Astrocyte (in vitro differentiated cells and primary cell): ENCODE results near the gene TNRC6A.

Experiments
- EZH2 ChIP-seq: IDR thresholded peaks from 2 replicates; pipeline ENCODE4 v1.6.1; 2012; ENCODE audit warnings: mild to moderate bottlenecking, low read length, inconsistent platforms; ENCODE audit not compliant: insufficient read depth
- TF ChIP-seq, protein P1 (sequence below): IDR thresholded peaks from 2 replicates; pipeline ENCODE4 v1.5.1; 2011; ENCODE audit warnings: low read depth, mild to moderate bottlenecking, inconsistent platforms, low read length, moderate library complexity; ENCODE audit not compliant: insufficient read depth

DNA sequence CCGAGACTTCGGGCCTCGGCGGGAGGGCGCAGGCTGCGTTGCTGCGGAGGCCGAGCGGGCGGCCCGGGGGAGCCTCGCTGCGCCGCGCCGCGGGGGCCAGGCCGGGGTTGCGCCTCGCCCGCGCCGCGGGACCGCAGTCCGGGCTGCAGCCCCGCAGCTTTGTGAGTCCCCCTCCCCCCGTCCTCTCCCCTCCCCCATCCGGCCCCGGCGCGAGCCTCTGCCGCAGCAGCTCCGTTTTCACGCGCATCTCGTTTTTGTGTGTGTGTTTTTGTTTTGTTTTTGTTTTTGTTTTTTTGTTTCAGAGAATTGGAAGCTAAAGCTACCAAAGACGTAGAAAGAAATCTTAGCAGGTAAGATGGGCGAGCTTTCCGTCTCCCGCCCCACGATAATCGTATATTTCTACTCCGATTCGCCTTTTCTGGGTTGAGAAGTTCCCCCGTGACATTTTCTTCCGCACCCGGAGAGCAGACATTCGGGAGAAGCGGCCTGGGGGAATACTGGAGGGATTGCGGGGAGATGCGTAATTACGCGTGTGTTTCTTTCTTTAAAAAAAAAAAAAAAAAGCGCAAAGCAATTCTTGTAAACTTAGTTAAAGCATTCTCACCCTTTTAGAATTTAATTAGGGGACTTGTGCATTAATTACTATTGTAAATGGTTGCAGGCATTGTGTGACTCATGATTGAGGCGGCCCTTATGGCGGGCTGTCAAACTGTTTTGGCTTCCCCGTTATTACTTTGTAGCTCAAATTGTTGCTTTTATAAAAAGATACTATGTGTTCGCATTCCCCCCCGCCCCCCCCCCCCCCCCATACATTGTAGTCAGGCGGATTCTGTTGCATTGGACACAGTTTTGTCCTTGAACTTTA, 732 bp downstream of the TNRC6A start:
- TF ChIP-seq, protein P1, sequence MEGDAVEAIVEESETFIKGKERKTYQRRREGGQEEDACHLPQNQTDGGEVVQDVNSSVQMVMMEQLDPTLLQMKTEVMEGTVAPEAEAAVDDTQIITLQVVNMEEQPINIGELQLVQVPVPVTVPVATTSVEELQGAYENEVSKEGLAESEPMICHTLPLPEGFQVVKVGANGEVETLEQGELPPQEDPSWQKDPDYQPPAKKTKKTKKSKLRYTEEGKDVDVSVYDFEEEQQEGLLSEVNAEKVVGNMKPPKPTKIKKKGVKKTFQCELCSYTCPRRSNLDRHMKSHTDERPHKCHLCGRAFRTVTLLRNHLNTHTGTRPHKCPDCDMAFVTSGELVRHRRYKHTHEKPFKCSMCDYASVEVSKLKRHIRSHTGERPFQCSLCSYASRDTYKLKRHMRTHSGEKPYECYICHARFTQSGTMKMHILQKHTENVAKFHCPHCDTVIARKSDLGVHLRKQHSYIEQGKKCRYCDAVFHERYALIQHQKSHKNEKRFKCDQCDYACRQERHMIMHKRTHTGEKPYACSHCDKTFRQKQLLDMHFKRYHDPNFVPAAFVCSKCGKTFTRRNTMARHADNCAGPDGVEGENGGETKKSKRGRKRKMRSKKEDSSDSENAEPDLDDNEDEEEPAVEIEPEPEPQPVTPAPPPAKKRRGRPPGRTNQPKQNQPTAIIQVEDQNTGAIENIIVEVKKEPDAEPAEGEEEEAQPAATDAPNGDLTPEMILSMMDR: no peak
- no peak for TF ChIP-seq EZH2
